H1 (cell line): ENCODE measurements around the gene KLHL1. TPM values are rescaled to one million over a fixed set of nuclear protein-coding genes. Genes with fewer than 3 reads are reported as not detected.

Experiments used
- RFX5 ChIP-seq: IDR thresholded peaks from 2 replicates; pipeline ENCODE4 v1.6.1; 2011; ENCODE audit warnings: low read depth, low read length, improper control_type of control experiment, borderline replicate concordance
- SAP30 ChIP-seq: fragments of 300-600 bp; sonication (generic); IDR thresholded peaks from 2 replicates; pipeline ENCODE4 v1.7.1; 2012; ENCODE audit warnings: low read length, moderate library complexity, mild to moderate bottlenecking, inconsistent platforms; ENCODE audit not compliant: insufficient read depth, insufficient replicate concordance
- ZNF274 ChIP-seq: IDR thresholded peaks from 2 replicates; pipeline ENCODE4 v1.7.0; 2012; ENCODE audit warnings: low read length, borderline replicate concordance; ENCODE audit errors: extremely low read depth
- polyA plus RNA-seq, 7 experiments: library from polyadenylated mRNA; depleted of rRNA in 3 of 7; stranded (reverse) in 5 of 7; unstranded in 2 of 7; fragments of >200 nt in 5 of 7; fragments of 200-250 nt in 2 of 7; gene quantifications; 1 replicate in 5 of 7; 2 replicates in 1 of 7; 4 replicates in 1 of 7; pipeline versions ENCODE4 v1.2.1 to v1.2.3, GENCODE V29; 2011 to 2013; ENCODE audit warnings: missing spikeins in 2 of 7, mixed read lengths in 2 of 7
- total RNA-seq: library from RNA; stranded (reverse); fragmentation: NEBNext Ultra II Directional; extraction: Animal tissue kit (Norgen Biotek cat#: 25700); gene quantifications from 2 replicates; pipeline ENCODE4 v1.2.1, GENCODE V29; 2021
- TF ChIP-seq, protein P1 (sequence below): fragments of 300-600 bp; sonication (generic); IDR thresholded peaks from 2 replicates; pipeline ENCODE4 v1.7.1; 2012; ENCODE audit warnings: low read length, moderate library complexity, mild to moderate bottlenecking, inconsistent platforms; ENCODE audit not compliant: insufficient replicate concordance

Gene KLHL1
- total and polyA plus RNA-seq, 2 of the 8 experiments (the other 6 are each of a cell fraction or from before 2014, with no cell fraction given), result not detected

DNA sequence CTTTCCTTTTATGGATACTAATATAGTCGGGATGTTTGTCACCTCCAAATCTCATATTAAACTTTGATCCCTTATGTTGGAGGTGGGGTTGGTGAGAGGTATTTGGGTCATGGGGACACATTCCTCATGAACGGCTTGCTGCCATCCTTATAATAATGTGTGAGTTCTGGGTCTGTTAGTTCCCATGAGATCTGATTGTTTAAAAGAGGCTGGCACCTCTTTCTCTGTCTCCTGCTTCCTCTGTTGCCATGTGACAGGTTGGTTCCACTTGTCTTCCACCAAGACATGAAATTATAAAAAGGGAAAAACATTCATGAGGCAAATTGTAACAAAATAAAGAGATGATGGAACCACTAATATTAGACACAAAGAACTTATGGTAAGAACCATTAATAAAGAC is 108.4 kb downstream of the KLHL1 start (continued):
- TF ChIP-seq, protein P1, sequence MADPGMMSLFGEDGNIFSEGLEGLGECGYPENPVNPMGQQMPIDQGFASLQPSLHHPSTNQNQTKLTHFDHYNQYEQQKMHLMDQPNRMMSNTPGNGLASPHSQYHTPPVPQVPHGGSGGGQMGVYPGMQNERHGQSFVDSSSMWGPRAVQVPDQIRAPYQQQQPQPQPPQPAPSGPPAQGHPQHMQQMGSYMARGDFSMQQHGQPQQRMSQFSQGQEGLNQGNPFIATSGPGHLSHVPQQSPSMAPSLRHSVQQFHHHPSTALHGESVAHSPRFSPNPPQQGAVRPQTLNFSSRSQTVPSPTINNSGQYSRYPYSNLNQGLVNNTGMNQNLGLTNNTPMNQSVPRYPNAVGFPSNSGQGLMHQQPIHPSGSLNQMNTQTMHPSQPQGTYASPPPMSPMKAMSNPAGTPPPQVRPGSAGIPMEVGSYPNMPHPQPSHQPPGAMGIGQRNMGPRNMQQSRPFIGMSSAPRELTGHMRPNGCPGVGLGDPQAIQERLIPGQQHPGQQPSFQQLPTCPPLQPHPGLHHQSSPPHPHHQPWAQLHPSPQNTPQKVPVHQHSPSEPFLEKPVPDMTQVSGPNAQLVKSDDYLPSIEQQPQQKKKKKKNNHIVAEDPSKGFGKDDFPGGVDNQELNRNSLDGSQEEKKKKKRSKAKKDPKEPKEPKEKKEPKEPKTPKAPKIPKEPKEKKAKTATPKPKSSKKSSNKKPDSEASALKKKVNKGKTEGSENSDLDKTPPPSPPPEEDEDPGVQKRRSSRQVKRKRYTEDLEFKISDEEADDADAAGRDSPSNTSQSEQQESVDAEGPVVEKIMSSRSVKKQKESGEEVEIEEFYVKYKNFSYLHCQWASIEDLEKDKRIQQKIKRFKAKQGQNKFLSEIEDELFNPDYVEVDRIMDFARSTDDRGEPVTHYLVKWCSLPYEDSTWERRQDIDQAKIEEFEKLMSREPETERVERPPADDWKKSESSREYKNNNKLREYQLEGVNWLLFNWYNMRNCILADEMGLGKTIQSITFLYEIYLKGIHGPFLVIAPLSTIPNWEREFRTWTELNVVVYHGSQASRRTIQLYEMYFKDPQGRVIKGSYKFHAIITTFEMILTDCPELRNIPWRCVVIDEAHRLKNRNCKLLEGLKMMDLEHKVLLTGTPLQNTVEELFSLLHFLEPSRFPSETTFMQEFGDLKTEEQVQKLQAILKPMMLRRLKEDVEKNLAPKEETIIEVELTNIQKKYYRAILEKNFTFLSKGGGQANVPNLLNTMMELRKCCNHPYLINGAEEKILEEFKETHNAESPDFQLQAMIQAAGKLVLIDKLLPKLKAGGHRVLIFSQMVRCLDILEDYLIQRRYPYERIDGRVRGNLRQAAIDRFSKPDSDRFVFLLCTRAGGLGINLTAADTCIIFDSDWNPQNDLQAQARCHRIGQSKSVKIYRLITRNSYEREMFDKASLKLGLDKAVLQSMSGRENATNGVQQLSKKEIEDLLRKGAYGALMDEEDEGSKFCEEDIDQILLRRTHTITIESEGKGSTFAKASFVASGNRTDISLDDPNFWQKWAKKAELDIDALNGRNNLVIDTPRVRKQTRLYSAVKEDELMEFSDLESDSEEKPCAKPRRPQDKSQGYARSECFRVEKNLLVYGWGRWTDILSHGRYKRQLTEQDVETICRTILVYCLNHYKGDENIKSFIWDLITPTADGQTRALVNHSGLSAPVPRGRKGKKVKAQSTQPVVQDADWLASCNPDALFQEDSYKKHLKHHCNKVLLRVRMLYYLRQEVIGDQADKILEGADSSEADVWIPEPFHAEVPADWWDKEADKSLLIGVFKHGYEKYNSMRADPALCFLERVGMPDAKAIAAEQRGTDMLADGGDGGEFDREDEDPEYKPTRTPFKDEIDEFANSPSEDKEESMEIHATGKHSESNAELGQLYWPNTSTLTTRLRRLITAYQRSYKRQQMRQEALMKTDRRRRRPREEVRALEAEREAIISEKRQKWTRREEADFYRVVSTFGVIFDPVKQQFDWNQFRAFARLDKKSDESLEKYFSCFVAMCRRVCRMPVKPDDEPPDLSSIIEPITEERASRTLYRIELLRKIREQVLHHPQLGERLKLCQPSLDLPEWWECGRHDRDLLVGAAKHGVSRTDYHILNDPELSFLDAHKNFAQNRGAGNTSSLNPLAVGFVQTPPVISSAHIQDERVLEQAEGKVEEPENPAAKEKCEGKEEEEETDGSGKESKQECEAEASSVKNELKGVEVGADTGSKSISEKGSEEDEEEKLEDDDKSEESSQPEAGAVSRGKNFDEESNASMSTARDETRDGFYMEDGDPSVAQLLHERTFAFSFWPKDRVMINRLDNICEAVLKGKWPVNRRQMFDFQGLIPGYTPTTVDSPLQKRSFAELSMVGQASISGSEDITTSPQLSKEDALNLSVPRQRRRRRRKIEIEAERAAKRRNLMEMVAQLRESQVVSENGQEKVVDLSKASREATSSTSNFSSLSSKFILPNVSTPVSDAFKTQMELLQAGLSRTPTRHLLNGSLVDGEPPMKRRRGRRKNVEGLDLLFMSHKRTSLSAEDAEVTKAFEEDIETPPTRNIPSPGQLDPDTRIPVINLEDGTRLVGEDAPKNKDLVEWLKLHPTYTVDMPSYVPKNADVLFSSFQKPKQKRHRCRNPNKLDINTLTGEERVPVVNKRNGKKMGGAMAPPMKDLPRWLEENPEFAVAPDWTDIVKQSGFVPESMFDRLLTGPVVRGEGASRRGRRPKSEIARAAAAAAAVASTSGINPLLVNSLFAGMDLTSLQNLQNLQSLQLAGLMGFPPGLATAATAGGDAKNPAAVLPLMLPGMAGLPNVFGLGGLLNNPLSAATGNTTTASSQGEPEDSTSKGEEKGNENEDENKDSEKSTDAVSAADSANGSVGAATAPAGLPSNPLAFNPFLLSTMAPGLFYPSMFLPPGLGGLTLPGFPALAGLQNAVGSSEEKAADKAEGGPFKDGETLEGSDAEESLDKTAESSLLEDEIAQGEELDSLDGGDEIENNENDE, result no peak
- TF ChIP-seq RFX5 (no peak), ZNF274 (no peak), SAP30 (no peak)
